Measurements from ENCODE around the gene LIX1L.
"Not testable (repeated sequence)": the region's sequence is repeated elsewhere in the genome, so short reads cannot be mapped to it uniquely, and the experiment has no call there.

LIX1L gene

DNA sequence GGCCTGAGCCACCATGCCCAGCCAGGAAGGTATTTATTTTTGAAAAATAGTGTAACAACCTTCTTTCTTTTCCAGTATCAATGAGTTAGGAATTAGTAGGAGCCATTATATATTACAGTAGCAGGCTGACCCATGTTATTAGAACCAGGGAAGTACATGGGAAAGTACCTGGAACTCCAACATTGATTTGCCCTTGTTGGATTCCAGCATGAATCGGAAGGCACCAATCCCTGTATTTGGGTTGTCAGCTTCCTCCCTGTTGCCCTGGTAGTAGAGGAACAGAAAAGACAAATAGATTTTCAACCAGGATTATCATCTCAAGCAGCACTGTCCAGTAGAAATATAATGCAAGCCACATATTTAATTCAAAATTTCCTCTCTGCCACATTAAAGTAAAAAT lies 20.4 kb downstream of the LIX1L start:
- no peak for DNase-seq (ENCODE audit: low read depth in 2 of 2, low spot score in 1 of 2)

DNA sequence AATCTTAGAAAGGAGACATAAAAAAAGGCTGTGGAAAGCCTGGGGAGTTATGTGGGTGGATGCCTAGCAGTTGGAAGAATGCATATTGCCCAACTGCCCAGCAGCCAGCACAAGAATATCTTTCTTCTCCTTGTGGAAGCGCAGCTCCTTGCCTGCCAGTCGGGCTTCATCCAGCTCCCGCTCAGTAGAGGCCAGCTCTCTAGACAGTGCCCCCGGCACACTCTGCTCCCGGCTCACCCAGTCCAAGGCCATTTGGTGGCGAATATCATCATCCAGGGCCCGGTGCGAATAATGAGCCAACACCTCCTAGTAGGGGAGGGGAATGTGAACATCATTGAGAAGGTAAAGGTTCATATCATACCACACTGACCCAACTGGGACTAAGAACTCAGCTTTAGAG lies 21.6 kb downstream of the LIX1L start:
- DNase-seq (ENCODE audit: low read depth in 2 of 2, low spot score in 1 of 2), result no peak

DNA sequence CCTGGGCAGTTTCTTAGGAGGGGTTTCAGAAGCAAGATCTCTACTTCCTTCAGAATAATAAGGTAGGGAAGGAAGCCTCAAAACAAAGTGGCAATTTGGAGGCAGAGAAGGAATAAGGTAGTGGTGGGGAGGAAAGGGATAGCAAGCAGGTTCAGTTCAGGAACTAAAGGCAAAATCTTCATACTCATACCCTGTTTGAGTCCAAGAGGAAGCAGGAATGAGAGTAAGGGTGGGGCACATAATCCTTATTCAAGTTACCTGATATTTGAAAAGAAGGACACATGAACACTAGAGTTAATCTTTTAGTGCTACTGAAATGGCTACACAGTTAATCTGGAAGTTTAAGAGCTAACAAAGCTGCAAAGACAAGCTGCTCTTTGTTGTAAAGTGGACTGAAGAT lies 22.1 kb downstream of the LIX1L start:
- DNase-seq (ENCODE audit: low read depth in 2 of 2, low spot score in 1 of 2), result no peak

DNA sequence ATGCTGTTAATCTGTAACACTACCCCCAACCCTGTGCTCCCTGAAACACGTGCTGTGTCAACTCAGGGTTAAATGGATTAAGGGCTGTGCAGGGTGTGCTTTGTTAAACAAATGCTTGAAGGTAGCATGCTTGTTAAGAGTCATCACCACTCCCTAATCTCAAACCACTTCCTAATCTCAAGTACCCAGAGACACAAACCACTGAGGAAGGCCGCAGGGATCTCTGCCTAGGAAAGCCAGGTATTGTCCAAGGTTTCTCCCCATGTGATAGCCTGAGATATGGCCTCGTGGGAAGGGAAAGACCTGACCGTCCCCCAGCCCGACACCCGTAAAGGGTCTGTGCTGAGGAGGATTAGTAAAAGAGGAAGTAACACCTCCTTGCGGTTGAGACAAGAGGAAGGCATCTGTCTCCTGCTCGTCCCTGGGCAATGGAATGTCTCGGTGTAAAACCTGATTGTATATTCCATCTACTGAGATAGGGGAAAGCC lies 25.3 kb downstream of the LIX1L start:
- not testable (repeated sequence) for DNase-seq (ENCODE audit: low read depth in 2 of 2, low spot score in 1 of 2)

DNA sequence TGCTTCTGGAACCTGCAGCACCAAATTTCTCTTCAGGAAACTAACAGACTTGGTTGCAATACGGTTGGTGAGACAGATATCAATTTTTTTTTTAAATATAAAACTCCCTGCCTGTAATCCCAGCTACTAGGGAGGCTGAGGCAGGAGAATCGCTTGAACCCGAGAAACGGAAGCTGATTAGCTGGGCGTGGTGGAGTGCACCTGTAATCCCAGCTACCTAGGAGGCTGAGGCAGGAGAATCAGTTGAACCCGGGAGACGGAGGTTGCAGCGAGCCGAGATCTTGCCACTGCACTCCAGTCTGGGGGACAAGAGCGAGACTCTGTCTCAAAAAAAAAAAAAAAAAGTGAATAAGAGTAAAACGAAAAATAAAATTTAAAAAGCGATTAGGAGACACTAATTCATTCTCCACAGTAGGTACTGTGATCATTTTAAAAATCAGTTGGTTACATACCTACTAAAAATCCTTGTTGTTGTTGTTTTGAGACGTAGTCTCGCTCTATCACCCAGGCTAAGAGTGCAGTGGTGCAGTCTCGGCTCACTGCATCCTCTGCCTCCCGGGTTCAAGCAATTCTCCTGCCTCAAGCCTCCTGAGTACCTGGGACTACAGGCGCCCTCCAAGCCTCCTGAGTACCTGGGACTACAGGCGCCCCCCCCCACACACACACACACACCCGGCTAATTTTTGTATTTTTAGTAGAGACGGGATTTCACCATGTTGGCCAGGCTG lies 29.7 kb downstream of the LIX1L start:
- DNase-seq (ENCODE audit: low read depth in 2 of 2, low spot score in 1 of 2), result no peak

DNA sequence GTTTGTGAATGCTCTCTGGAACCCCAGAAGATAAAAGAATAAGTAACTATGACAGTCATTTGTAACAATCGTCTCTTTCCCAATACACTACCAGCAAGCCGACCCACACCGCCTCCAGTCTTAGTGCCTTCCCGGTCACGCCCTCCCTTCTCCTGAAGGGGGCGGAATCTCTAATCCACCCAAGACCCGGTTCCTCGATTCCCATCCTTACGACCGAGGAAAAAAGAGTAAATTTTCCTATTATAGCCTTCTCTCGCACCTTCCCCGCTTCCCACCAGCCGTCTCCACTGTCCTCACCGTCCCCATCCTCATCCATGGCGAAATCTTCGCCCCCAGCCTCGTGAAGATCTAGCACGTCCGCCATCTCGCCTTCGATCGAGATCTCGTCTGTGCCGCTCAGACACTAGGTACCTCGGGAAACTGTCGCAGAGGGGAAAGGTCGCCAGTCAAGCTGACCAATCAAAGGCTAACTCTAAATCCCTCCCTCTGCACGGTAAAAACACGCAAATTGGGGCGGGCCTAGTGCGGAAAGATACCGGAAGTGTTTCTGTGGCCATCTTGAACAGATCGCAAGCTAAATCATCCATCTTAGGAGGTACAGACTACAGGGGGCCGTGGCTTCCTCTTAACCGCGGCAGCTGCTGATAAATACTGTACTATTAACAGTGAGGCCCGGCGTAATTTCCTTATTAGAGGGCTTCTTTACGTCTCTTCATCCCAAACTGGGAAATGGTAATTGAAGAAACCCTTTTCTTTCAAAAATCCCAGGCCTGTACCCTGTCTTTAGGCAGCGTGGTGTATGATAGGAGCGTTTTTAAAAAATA lies 30.5 kb downstream of the LIX1L start, which contains the start of gene RBM8A:
Gene RBM8A, minus strand, starts transcription at position 422 of the 824 bp plus-strand sequence. Its CDS starts 58 bp downstream, at position 364.
- peak; percentile 86 to 89 for DNase-seq (ENCODE audit: low read depth in 2 of 2, low spot score in 1 of 2)

DNA sequence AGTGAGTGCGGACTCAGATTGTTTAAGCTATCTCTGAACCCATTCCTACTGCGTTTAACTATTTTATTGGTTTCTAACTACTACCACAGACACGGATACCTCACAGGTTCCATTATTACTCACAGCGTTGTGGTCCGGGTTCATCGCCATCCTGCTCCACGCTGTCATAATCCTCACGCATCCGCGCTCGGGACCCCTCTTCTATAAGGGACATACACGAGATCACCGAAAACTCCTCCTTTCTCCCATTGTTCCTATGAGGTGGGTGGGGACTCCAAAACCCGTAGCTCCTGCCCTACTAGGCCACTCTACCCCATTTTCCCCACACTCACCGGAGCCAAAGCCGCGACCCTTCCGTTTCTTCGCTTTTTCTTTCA lies 31.1 kb downstream of the LIX1L start:
- DNase-seq (ENCODE audit: low read depth in 2 of 2, low spot score in 1 of 2), result no peak

DNA sequence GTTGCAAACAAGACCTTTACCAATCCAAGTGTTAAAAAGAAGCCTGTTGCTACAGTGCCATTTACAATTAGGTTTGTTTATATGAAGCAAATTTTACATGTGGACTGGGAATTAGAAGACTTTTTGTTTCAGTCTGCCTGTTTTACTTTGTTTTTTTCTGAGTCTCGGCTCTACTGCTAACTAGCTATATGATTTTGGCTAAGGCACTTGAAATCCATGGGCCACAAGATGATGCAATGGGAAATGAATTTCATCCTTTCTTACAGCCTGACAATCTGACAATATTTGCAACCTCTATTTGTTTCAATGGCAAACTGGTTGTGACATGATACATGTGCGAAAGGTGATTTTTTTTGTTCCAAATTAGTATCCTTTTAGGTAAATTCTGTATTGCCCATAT lies 35.6 kb downstream of the LIX1L start:
- DNase-seq (ENCODE audit: low read depth in 2 of 2, low spot score in 1 of 2), result no peak

DNA sequence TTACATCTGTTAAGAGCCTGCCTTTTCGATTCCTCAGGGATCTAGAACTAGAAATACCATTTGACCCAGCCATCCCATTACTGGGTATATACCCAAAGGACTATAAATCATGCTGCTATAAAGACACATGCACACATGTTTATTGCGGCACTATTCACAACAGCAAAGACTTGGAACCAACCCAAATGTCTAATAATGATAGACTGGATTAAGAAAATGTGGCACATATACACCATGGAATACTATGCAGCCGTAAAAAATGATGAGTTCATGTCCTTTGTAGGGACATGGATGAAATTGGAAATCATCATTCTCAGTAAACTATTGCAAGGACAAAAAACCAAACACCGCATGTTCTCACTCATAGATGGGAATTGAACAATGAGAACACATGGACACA lies 37.5 kb downstream of the LIX1L start:
- not testable (repeated sequence) for DNase-seq (ENCODE audit: low read depth in 2 of 2, low spot score in 1 of 2)

DNA sequence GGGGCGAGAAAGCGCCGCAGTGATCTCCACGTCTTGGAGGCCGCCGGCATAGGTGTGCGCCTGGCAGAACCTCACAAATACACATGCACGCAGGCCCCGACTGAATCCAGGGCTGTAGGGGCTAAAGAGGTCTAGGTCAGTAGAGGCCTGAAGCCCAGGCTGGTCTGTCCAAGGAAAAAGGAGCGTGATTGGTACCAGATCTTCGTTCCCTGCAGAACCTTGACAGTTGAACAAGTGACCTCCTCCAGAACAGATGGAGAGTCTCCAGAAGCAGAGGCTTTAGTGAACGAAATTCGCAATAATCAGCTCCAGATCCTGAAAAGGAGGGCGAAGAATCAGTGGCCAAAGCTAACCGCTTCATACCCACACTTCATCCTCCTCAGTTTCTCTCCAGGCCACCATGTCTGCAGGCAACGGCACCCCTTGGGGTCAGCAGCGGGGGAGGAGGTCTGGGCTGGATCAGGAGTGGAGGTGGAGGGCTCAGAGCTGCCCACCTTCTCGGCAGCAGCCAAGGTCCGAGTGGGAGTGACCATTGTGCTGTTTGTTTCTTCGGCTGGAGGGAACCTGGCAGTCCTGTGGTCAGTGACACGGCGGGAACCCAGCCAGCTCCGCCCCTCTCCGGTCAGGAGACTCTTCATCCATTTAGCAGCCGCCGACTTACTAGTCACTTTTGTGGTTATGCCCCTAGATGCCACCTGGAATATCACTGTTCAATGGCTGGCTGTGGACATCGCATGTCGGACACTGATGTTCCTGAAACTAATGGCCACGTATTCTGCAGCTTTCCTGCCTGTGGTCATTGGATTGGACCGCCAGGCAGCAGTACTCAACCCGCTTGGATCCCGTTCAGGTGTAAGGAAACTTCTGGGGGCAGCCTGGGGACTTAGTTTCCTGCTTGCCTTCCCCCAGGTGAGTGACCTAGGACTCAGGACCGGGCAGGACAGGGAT lies 38.6 kb downstream of the LIX1L start:
- DNase-seq (ENCODE audit: low read depth in 2 of 2, low spot score in 1 of 2), result no peak

DNA sequence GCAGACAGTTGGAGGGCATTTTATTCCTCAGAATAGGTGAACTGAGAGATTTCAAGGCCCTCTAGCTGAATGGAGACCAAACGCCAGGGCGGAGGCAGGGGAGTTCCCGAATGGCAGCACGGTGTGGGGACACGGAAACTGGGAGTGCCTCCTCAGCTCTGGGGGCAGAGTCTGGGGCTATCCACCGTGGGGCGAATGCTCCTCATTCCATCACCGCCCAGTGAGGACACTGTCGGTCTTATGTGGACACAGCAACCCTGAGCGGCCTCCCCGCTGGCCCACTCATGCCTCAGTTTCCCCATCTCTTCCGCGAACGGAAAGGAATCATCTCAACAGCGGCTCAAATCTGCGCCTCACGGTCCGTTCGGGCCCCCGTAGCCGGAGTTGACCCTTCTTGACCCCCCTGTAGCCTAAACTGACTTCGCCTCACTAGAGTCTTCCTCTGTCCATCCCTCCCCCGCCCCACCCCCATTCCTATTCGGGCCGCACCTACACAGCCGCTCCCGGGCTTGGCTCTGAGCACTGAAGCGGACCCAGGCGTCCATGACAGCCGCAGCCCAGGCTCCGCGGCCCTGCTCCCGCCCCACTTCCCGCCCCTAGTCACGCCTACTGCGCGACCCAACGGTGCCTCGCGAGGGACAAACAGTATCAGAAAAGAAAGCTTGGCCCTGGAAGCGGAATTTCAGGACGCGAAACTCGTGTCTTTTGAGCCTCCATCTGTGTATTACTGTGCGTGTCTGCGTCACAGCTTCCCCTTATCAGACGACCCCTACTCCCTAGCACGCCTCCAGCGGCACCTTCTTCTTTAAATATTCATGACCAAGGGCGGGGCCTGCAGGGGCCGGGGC lies 39.4 kb downstream of the LIX1L start, which contains the start of gene PEX11B:
Gene PEX11B, minus strand, starts transcription at position 574 of the 848 bp plus-strand sequence. Its CDS starts 29 bp downstream, at position 545.
- DNase-seq (ENCODE audit: low read depth in 2 of 2, low spot score in 1 of 2), result peak; percentile 77 to 82

DNA sequence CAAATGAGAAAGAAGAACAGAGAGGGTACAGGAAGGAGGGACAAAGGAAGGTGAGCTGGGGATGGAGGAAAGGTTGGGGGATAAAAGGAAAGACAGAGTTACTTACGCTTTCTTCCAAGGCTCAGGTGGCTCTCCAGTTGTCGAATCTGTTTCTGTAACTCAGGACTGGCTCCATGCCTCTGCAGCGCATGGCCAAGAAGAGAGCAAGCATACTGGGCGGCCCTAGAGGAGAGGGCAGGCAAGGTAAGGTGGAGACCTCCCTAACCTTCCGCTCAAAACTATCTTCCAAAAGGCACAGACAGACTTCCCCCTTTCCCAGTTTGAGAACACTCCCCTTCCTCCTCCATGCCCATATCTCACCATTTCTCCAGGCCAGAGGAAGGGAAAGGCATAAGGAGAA lies 40.2 kb downstream of the LIX1L start:
- no peak for DNase-seq (ENCODE audit: low read depth in 2 of 2, low spot score in 1 of 2)

DNA sequence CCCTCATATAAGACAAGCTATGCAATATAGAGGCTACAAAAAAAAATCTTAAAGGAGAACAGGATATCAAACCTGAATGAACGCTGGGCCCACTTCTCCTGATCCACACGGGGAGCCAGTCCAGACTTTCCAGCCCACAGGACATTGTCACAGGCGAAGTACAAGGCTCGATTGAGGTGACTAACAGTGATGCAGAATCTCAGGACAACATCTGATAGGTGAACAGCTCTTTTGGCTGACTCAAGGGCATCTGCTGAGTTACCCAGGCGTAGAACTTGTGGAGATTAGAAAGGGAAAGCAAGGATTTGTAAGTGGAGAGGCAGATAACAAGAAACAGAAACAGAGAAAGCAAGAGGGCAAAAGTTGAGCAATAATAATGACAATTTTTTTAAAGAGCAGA lies 41.1 kb downstream of the LIX1L start:
- no peak for DNase-seq (ENCODE audit: low read depth in 2 of 2, low spot score in 1 of 2)

DNA sequence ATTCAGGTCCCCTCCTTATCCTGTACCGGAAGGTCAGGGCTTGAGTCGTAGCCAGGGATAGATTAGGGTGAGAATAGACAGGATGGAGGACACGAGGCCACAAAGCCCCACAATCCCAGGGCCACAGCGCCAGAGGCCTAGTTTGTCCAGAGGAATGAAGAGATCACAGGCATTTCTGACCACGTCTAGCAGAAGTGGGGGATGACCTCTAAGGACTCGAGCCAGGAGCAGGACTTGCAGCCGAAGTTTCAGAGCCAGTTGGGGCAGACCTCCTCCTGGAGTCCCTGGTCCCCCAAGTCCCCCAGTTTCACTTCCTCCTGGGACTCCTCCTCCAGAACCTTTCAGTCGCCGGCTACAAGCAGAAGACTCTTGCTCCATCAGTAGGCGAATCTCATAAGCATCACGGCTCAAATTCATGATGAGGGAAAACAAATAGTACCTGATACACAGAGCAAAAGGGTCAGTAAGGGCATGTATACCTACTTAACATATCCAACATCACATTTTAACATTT lies 45.6 kb downstream of the LIX1L start:
- DNase-seq (ENCODE audit: low read depth in 2 of 2, low spot score in 1 of 2), result no peak

DNA sequence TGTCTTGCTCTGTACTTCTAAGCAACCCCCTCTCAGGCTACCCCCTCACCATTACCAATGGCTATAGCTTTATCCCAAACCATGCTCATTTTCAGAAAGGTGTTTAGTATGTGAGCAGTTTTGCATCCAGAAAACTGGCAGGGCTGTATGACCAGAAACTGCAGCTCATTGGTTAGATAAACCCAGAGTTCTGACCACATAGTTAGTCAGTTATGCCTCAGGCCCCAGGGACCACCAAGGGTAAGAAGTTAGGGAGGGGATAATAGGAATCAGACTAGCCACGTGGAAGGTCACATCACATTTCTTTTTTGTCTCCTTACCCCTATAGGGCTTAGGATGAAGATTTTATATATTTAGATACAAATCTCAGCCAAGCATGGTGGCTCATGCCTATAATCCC lies 49.2 kb downstream of the LIX1L start:
- DNase-seq (ENCODE audit: low read depth in 2 of 2, low spot score in 1 of 2), result no peak

DNA sequence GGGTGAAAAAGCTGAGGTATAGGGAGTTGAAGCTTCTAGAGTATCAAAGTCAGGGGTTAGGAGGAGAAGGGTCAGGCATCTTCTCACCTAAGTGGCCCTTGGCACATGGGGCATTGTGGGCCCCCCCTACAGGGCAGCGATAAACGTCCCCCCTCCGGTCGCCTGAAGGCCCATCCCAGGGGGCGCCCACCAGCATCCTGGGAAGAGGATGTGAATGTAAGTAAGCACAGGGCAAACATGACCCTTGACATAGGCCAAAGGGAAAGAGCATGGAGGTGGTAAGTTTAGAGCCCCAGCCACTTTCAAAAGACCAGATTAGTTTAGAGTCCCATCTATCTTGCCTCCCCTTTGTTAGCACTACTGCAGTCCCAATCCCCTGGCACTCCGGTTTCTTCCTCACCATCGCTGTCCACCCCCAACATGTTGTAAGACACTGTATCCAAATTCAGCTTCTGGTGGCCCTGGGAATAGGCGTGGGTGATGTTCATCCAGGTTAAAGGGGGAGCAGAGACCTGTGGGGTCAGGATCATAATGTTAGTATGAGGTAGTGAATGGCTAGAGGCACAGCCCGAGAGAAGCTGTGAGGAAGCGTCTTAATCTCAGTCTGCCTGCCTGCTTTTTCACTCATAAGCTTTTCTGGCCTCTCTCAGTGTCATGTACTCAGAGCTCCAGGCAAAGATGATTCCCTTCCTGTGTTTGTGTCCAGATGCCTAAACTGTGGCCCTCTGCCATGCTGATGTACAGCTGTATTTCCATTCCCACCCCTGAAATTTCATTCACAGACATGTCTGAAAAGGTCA lies 50.7 kb downstream of the LIX1L start:
- no peak for DNase-seq (ENCODE audit: low read depth in 2 of 2, low spot score in 1 of 2)

DNA sequence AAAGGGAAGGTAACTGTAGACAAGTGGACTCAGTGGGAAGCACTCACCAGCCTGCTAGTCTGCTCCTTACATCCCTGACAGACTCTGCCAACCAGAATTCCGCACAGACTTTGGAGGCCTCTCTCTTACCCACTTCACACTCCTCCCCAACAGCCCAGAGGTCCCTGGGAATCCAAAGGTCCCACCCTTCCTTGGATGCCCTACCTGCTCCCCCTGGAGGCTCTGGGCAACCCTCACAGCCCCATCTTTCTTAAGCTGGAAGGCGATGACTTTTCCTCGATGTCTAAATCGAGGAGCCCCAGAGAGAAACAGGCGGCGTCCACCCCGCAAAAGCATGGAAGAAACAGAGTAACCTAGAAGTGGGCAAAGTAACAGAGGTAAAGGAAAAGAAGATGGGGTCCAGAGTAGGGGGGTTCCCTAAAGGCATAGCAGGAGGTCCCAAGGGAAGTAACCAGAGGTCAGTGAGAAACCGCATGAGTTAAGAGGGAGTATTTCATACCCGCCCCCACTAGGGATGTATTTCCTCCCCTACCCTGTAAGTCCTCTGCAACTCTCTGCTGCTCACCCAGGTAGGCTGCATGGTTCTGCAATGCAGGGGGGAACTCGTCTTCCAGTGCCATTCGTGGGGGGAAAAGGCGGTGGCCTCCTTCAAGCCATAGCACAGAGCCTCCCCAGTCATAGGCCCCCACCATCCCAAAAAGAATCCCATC lies 56.4 kb downstream of the LIX1L start:
- DNase-seq (ENCODE audit: low read depth in 2 of 2, low spot score in 1 of 2), result no peak

DNA sequence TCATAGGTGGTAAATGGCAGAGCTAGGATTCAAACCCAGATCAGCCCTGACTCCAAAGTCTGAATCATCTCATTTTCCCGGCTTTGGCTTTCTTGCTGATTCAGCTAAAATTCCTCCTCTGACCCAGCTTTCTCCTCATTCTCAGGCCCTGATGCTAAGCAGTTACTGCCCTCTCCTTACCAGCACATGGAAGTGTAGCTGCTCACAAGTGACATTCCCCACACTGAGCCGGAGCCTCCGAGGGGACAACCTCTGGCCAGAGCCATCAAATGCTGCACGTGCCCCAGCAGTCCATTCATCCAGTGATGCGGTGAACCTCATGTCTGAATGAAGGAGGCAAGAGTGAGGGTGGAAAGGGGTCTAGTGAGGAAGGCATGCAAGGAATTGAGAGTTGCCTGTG lies 59.1 kb downstream of the LIX1L start:
- DNase-seq (ENCODE audit: low read depth in 2 of 2, low spot score in 1 of 2), result no peak

DNA sequence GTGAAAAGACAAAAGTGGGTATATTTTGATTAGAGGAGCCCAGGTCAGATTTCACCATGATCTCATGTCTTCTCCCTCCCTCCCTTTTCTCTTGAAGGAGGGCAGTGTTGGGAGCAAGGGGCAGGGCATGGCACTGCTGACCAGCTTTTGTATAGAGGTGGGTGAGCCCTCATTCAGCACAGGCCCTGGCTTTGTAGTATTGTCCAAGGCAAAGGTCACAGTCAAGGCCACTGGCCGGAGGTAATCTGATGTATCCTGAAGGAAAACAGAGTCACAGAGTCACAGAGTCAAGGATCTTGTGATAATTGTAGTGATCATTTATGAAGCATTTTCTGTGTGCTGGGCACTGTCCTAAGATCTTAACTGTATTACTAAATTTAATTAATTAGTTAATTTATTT lies 59.8 kb downstream of the LIX1L start:
- DNase-seq (ENCODE audit: low read depth in 2 of 2, low spot score in 1 of 2), result no peak
